ENCODE data around the gene EIF4B. TPM values are rescaled to one million over a fixed set of nuclear protein-coding genes. Genes with fewer than 3 reads are reported as not detected.

The EIF4B gene
- total and polyA plus RNA-seq, 2 of the 8 experiments (the other 6 are each of a cell fraction or from before 2014, with no cell fraction given): 269 to 816 TPM

DNA sequence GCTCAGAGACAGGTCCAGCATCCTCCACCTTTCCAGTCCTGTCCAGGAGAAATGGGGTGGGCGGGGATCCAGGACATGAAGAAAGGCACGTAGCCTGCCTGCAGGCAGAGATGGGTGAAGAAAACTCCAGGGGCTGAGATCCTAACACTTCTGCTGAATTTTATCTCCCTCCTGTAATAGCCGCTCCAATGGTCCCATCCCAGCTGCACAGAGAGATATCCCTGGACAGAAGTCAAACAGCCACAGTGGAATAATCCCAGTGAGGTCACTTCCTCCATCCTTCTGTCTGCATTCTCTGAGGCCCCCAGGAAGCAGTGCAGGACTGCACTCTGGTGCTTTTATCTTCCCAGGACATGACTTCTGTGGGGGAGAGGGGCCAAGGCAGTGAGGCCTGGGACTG, 31.1 kb upstream of the EIF4B start (continued):
- no peak for TF ChIP-seq YY1 (IDR thresholded peaks at IDR 0.05; ENCODE audit: low read depth, low read length)
- TF ChIP-seq POLR2AphosphoS5 (IDR thresholded peaks at IDR 0.05; ENCODE audit: low read depth, low read length): no peak
- no peak for TF ChIP-seq CHD1 (IDR thresholded peaks at IDR 0.05; ENCODE audit: low read depth, low read length)
- no peak for TF ChIP-seq KDM4A (IDR thresholded peaks at IDR 0.05; ENCODE audit: low read depth, low read length, severe bottlenecking)
